IPS-11a (cell line): Measurements from ENCODE around the gene GRPEL2.
"Not testable (repeated sequence)": the region's sequence is repeated elsewhere in the genome, so short reads cannot be mapped to it uniquely, and the experiment has no call there.

Experiments used
- H3K4me3 ChIP-seq: one replicate; pipeline ENCODE4 v1.5.1; 2013; ENCODE audit warnings: low read depth, low read length, control low read depth

GRPEL2 gene

DNA sequence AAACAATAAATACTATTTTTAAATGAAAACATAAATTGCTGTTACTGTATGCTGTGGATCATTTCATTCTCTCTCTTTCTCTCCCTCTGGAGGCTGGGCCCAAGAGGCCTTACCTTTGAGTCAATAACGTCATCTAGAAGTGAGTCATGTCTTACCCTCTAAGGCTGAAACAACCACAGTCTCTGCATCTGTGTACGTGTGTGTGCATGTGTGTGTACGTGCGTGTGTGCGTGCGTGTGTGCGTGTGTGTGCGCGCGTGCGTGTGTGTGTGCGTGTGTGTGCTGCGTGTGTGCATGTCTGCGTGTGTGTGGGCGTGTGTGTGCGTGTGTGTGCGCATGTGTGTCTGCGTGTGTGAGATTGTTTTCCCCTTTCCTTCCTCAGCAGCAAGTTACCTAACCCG is 47.4 kb downstream of the GRPEL2 start:
- no peak overlapping the region for H3K4me3 ChIP-seq

DNA sequence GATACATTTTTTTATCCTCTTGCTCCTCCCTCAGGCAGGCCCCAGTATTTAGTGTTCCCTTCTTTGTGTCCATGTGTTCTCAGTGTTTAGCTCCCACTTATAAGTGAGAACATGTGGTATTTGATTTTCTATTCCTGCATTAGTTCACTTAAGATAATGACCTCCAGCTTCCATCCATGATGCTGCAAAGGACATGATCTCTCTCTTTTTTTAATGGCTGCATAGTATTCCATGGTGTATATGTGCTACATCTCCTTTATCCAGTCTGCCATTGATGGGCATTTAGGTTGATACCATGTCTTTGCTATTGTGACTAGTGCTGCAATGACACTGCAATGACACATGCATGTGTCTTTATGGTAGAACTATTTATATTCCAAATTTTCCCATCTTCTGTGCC is 49.7 kb downstream of the GRPEL2 start:
- not testable (repeated sequence) for H3K4me3 ChIP-seq

DNA sequence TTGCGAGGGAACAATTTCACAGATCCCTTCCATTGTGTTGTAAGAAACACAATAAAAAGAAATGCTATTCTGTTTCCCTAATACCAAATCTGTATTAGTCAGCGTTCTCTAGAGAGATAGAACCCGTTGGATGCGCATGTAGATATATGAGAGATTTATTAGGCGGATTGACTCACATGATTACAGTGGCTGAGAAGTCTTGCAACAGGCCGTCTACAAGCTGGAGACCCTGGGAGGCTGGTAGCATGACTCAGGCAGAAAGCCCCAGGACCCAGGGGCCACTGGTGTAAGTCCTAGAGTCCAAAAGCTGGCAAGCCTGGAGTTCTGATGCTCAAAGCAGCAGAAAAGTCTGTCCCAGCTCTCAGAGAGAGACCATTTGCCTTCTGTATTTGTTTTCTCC is 52.2 kb downstream of the GRPEL2 start:
- no peak overlapping the region for H3K4me3 ChIP-seq

DNA sequence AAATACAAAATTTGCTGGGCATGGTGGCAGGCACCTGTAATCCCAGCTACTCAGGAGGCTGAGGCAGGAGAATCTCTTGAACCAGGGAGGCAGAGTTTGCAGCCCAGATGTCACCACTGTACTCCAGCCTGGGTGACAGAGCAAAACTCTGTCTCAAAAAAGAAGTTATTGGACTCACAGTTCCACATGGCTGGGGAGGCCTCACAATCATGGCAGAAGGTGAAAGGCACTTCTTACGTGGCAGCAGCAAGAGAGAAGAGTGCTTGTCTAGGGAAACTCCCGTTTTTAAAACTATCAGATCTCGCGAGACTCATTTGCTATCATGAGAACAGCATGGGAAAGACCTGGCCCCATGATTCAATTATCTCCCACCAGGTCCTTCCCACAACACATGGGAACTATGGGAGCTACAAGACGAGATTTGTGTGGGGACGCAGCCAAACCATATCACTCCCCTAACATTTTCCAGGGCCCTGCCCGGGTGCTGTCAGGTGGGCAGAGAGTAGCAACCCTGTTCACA is 53.5 kb downstream of the GRPEL2 start:
- H3K4me3 ChIP-seq: not testable (repeated sequence)

DNA sequence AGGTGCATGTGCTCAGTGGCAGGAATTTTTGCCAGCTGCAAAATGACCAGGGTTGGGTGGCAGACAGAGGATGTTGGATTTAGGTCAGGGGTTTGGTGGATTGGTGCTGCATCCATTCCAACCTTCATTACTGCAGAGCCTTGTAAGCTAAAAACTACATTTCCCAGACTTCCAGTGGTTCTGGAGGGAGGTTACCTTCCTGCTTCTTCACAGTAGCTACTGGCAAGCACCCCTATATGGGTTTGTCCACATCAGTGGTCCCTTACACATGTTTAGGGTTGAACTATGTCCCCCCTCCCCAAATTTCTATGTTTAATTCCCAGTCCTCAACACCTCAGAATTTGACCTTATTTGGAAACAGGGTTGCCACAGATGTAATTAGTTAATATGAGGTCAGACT is 54.5 kb downstream of the GRPEL2 start:
- H3K4me3 ChIP-seq: no peak overlapping the region

DNA sequence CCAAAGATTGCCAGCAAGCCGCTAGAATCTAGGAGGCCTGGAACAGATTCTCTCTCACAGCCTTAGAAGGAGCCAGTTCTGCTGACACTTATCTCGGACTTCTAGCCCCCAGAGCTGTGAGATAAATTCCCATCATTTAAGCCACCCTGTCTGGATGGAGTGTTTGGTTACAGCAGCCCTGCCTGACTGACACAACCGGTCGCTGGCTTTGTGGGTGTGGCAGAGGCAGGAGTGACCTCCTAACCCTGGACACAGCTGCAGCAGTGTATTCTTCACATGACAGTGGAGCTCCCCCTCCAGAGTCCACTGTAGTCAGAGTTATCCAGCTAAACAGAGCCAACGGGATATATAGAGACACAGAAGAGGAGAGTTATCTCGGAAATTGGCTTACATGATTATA is 55.0 kb downstream of the GRPEL2 start:
- no peak overlapping the region for H3K4me3 ChIP-seq

DNA sequence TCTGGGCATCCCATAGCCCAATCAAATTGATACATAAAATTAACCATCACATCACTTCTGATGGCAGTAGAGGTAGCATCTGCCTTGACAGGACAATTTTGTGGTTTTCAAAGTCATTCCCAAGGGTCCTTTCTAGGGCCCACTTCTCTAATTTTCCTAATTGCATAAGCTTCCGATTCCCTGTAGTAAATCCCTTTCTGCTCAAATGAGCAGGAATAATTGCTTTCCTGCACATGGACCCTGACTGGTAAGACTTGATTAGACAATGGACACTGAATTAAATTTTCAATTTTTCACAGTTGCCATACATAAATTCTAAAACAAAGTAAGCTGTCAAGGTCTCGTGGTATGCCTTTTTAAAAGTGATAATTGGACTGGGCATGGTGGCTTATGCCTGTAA is 55.8 kb downstream of the GRPEL2 start:
- no peak overlapping the region for H3K4me3 ChIP-seq

DNA sequence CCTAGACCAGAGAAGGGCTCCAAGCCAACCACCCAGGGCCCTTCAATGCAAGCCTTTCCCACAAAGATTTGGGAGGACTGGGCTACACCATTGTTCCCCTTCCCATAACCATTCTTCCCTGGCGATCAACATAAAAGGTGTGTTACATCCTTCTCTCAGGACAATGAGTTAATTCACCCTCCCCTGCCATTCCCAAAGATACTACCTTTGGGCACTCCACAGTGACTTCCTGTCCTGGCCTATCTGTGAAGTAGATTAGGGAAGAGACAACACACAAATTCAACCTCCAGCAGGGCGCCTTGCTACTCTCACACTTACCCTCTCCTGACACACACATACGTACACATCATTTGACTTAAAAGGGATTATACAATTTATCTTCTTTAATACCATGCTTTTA is 57.0 kb downstream of the GRPEL2 start:
- H3K4me3 ChIP-seq: no peak overlapping the region
